Measurements from ENCODE around the gene SULF2. TPM values are rescaled to one million over a fixed set of nuclear protein-coding genes. Genes with fewer than 3 reads are reported as not detected.

Gene SULF2
- total RNA-seq, 1 experiment from 2014 or later, result 0.69 TPM

DNA sequence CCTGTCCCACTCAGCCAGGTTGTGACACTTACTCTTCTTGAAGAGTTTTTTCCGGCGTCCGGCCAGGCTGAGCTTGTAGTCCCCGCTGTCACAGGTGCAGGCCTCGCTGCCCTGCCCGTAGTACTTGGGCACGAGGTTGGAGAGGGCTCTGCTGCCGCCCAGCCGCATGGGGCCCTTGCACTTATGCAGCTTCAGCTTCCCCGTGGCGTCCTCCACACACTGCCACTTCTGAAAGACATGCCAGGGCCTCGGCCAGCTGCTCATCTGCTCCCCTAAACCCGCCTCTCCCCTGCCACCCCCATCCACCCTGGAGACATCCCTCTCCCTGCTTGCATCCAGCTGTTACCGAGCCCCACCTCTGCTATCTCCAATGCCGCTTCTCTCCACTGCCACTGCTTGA lies 113.1 kb downstream of the SULF2 start:
- Histone ChIP-seq H3K9me3 (ENCODE audit: low read depth, low read length, poor library complexity, severe bottlenecking) (no peaks in the 10 kb centered on the region), H3K4me1 (ENCODE audit: insufficient read depth, low read length, poor library complexity, severe bottlenecking) (no peaks in the 10 kb centered on the region), H3K36me3 (ENCODE audit: insufficient read depth, low read length, poor library complexity, severe bottlenecking) (no peaks in the 10 kb centered on the region), H3K27me3 (replicated peaks; ENCODE audit: insufficient read depth, low read depth, low read length, poor library complexity) (no peaks in the 10 kb centered on the region), H3K27ac (ENCODE audit: low read depth, low read length, poor library complexity, severe bottlenecking) (no peak overlapping the region), H3K4me3 (ENCODE audit: low read depth, low read length, poor library complexity, severe bottlenecking) (no peak overlapping the region)
- DNase-seq (ENCODE audit: low spot score), result no peak
- TF ChIP-seq, protein P1, sequence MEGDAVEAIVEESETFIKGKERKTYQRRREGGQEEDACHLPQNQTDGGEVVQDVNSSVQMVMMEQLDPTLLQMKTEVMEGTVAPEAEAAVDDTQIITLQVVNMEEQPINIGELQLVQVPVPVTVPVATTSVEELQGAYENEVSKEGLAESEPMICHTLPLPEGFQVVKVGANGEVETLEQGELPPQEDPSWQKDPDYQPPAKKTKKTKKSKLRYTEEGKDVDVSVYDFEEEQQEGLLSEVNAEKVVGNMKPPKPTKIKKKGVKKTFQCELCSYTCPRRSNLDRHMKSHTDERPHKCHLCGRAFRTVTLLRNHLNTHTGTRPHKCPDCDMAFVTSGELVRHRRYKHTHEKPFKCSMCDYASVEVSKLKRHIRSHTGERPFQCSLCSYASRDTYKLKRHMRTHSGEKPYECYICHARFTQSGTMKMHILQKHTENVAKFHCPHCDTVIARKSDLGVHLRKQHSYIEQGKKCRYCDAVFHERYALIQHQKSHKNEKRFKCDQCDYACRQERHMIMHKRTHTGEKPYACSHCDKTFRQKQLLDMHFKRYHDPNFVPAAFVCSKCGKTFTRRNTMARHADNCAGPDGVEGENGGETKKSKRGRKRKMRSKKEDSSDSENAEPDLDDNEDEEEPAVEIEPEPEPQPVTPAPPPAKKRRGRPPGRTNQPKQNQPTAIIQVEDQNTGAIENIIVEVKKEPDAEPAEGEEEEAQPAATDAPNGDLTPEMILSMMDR (conservative IDR thresholded peaks at IDR 0.05; ENCODE audit: low read depth, low read length), result no peak
- ChIA-PET POLR2A (ENCODE audit: low non-redundant PET) (no interaction called here), CTCF (no interaction called here)
- intact Hi-C loops (cut with micrococcal nuclease; ENCODE audit: unreplicated experiment), result loop anchor here (10.0 kb wide), 1 partner anchor 623 kb away; no protein-coding TSS in a partner anchor
- no TSS peak for BruUV-seq (replicated peaks)

DNA sequence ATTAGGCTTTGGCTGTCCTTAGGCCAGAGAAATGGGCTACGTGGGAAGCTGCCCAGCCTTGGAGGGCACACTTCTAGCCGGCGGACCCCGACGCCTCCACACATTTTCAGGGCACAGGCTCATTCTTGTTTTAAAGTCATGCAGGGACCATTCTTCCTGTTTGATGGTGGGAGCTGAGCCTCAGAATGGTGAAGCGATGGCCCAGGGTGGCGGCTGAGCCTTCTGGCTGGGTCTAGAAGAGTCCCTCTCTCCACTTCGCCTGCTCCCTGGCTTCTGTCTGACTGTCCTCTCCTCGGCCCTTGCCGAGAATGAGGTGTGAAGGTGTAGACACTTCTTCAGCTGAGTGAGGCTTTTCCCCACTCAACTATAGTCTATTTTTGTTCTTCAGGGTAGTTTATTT lies 114.4 kb downstream of the SULF2 start:
- CTCF ChIA-PET, result no interaction called here
- H3K9me3 ChIP-seq (ENCODE audit: low read depth, low read length, poor library complexity, severe bottlenecking), result no peaks in the 10 kb centered on the region
- no peak overlapping the region for H3K4me3 ChIP-seq (ENCODE audit: low read depth, low read length, poor library complexity, severe bottlenecking)
- H3K27me3 ChIP-seq (replicated peaks; ENCODE audit: insufficient read depth, low read depth, low read length, poor library complexity), result no peaks in the 10 kb centered on the region
- H3K4me1 ChIP-seq (ENCODE audit: insufficient read depth, low read length, poor library complexity, severe bottlenecking), result no peaks in the 10 kb centered on the region
- TF ChIP-seq, protein P1 (conservative IDR thresholded peaks at IDR 0.05; ENCODE audit: low read depth, low read length), result no peak
- no peak for TF ChIP-seq EZH2 (IDR thresholded peaks at IDR 0.05; ENCODE audit: borderline replicate concordance, low read depth, low read length, poor library complexity, severe bottlenecking)
- no peak overlapping the region for H3K27ac ChIP-seq (ENCODE audit: low read depth, low read length, poor library complexity, severe bottlenecking)
- POLR2A ChIA-PET (ENCODE audit: low non-redundant PET), result no interaction called here
- H3K36me3 ChIP-seq (ENCODE audit: insufficient read depth, low read length, poor library complexity, severe bottlenecking), result no peaks in the 10 kb centered on the region
- BruUV-seq (replicated peaks), result no TSS peak
- intact Hi-C loops (cut with micrococcal nuclease; ENCODE audit: unreplicated experiment), result loop anchor here (10.0 kb wide), 1 partner anchor 624 kb away; no protein-coding TSS in a partner anchor
- no peak for DNase-seq (ENCODE audit: low spot score)

DNA sequence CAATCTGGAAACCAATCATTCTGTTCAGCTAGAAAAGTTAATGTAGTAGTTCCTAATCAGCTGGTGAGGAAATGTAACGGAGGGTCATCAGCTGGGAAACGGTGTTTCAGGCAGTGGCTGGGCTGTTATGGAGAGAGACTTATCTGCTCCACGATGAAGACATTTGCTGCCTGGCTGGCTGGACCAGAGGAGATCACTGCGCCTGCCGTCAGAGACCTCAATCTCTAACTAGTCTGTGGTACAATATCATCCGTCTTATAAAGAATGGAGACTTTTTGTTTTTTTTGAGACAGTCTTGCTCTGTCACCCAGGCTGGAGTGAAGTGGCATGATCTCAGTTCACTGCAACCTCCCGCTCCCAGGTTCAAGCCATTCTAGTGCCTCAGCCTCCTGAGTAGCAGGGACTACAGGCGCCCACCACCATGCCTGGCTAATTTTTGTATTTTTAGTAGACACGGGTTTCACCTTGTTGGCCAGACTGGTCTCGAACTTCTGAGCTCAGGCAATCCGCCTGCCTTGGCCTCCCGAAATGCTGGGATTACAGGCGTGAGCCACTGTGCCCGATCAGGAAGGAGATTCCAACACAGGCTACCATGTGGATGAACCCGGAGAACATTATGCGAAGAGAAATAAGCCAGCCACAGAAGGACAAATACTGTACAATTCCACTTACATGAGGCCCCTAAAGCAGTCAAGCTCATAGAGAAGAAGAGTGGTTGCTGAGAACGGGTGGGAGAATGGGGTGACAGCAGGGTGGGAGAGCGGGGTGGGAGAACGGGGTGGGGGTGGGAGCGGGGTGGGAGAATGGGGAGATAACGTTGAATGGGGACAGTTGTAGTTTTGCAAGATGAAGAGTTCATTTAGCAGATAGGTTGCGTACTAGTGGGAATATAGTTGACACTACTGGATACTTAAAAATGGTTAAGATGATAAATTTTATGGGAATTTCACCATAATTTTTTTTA lies 115.1 kb downstream of the SULF2 start:
- POLR2A ChIA-PET (ENCODE audit: low non-redundant PET), result no interaction called here
- H3K36me3 ChIP-seq (ENCODE audit: insufficient read depth, low read length, poor library complexity, severe bottlenecking), result no peaks in the 10 kb centered on the region
- BruUV-seq (replicated peaks), result no TSS peak
- H3K27ac ChIP-seq (ENCODE audit: low read depth, low read length, poor library complexity, severe bottlenecking), result no peak overlapping the region
- no peak for DNase-seq (ENCODE audit: low spot score)
- no peak overlapping the region for H3K4me3 ChIP-seq (ENCODE audit: low read depth, low read length, poor library complexity, severe bottlenecking)
- TF ChIP-seq, protein P1 (conservative IDR thresholded peaks at IDR 0.05; ENCODE audit: low read depth, low read length), result no peak
- TF ChIP-seq EZH2 (IDR thresholded peaks at IDR 0.05; ENCODE audit: borderline replicate concordance, low read depth, low read length, poor library complexity, severe bottlenecking), result no peak
- CTCF ChIA-PET, result no interaction called here
- H3K4me1 ChIP-seq (ENCODE audit: insufficient read depth, low read length, poor library complexity, severe bottlenecking), result no peaks in the 10 kb centered on the region
- no peaks in the 10 kb centered on the region for H3K9me3 ChIP-seq (ENCODE audit: low read depth, low read length, poor library complexity, severe bottlenecking)
- H3K27me3 ChIP-seq (replicated peaks; ENCODE audit: insufficient read depth, low read depth, low read length, poor library complexity), result no peaks in the 10 kb centered on the region
- intact Hi-C loops (cut with micrococcal nuclease; ENCODE audit: unreplicated experiment), result loop anchor here (10.0 kb wide), 1 partner anchor 625 kb away; no protein-coding TSS in a partner anchor
